GM21576 (cell line): ENCODE measurements around the gene ENDOD1.

Experiments
- ATAC-seq: cut with Tn5 transposase; IDR thresholded peaks from one replicate; pipeline ENCODE4 v1.9.1; 2021; ENCODE audit warnings: mild to moderate bottlenecking, moderate library complexity; ENCODE audit not compliant: unreplicated experiment

ENDOD1 gene

GRCh38 chr11:95074792-95075563 is 14.7 kb upstream of the ENDOD1 start:
- no peak for ATAC-seq

GRCh38 chr11:95076416-95076815 is 13.2 kb upstream of the ENDOD1 start:
- ATAC-seq = peak; percentile 64

- no peak for ATAC-seq
These were observed 12.7 kb upstream of the ENDOD1 start for GRCh38 chr11:95076981-95077380.

- ATAC-seq = no peak
These were observed 11.1 kb upstream of the ENDOD1 start for GRCh38 chr11:95078526-95078925.

- ATAC-seq = no peak
These were observed 8.6 kb upstream of the ENDOD1 start for GRCh38 chr11:95081010-95081409.

GRCh38 chr11:95081412-95081811 is 8.2 kb upstream of the ENDOD1 start:
- ATAC-seq = no peak

- ATAC-seq = no peak
These were observed 7.1 kb upstream of the ENDOD1 start for GRCh38 chr11:95082576-95083001.

GRCh38 chr11:95084509-95084908 is 5.1 kb upstream of the ENDOD1 start:
- peak; percentile 40 for ATAC-seq

- no peak for ATAC-seq
These were observed 4.4 kb upstream of the ENDOD1 start for GRCh38 chr11:95085117-95085816.

- ATAC-seq = no peak
These were observed 3.5 kb upstream of the ENDOD1 start for GRCh38 chr11:95086151-95086550.

GRCh38 chr11:95086836-95087570 is 2.6 kb upstream of the ENDOD1 start:
- ATAC-seq = no peak

GRCh38 chr11:95088946-95089619 is 563 bp upstream of the ENDOD1 start:
- peak; percentile 39 for ATAC-seq

GRCh38 chr11:95091663-95092180 is 2.1 kb downstream of the ENDOD1 start:
- ATAC-seq = no peak

GRCh38 chr11:95092549-95093324 is 3.1 kb downstream of the ENDOD1 start:
- ATAC-seq = no peak

GRCh38 chr11:95093548-95093947 is 3.9 kb downstream of the ENDOD1 start:
- ATAC-seq = peak; percentile 18

GRCh38 chr11:95095858-95096587 is 6.4 kb downstream of the ENDOD1 start:
- peak; percentile 91 for ATAC-seq

GRCh38 chr11:95097209-95097608 is 7.6 kb downstream of the ENDOD1 start:
- no peak for ATAC-seq

- ATAC-seq = no peak
These were observed 9.2 kb downstream of the ENDOD1 start for GRCh38 chr11:95098826-95099225.

- no peak for ATAC-seq
These were observed 10.6 kb downstream of the ENDOD1 start for GRCh38 chr11:95100191-95100648.
